PFSK-1 (cell line): ENCODE results near the gene CFAP20DC.

Experiments
- FOXP2 ChIP-seq: optimal IDR thresholded peaks from 2 replicates; pipeline ENCODE3; 2011; ENCODE audit warnings: borderline replicate concordance, control low read depth, inconsistent platforms; ENCODE audit not compliant: insufficient read depth; ENCODE audit errors: extremely low read length, extremely low read depth
- POLR2AphosphoS5 ChIP-seq: IDR thresholded peaks from 2 replicates; pipeline ENCODE4 v1.6.1; 2012; ENCODE audit warnings: low read depth, mild to moderate bottlenecking, control low read depth, low read length, moderate library complexity
- SIN3A ChIP-seq: IDR thresholded peaks from 2 replicates; pipeline ENCODE4 v1.6.1; 2012; ENCODE audit warnings: mild to moderate bottlenecking, low read length, moderate library complexity, borderline replicate concordance; ENCODE audit not compliant: insufficient read depth
- TAF1 ChIP-seq: IDR thresholded peaks from 2 replicates; pipeline ENCODE4 v1.6.1; 2012; ENCODE audit warnings: low read length, control low read depth, borderline replicate concordance; ENCODE audit not compliant: insufficient read depth
- TF ChIP-seq, protein P1 (sequence below), 2 experiments: IDR thresholded peaks; 2 replicates each; pipeline versions ENCODE4 v1.6.1 to v1.8.0; 2011 to 2012; ENCODE audit warnings: low read depth in 2 of 2, low read length in 2 of 2, control low read depth in 1 of 2, inconsistent platforms in 1 of 2, mild to moderate bottlenecking in 1 of 2, moderate library complexity in 1 of 2; ENCODE audit not compliant: insufficient read depth in 1 of 2

CFAP20DC gene

DNA sequence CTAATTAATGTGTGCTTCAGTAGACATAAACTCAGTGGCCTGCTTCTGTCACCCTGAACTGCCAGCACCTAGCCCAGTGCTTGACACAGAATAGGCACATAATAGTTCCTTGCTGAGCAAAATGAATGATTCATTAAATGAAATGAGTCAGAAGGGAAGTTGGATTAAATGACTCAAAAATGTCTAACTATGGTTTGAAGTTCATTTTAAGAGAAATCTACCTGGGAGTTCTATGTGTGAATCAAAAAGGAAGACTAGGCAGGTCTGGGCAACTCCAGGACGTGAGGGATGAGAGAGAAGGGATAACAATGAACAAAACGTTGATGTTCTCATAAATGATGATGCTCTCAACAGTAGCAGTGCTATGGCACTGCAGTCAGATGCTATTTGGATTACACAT, 175.0 kb downstream of the CFAP20DC start:
- TF ChIP-seq, protein P1, sequence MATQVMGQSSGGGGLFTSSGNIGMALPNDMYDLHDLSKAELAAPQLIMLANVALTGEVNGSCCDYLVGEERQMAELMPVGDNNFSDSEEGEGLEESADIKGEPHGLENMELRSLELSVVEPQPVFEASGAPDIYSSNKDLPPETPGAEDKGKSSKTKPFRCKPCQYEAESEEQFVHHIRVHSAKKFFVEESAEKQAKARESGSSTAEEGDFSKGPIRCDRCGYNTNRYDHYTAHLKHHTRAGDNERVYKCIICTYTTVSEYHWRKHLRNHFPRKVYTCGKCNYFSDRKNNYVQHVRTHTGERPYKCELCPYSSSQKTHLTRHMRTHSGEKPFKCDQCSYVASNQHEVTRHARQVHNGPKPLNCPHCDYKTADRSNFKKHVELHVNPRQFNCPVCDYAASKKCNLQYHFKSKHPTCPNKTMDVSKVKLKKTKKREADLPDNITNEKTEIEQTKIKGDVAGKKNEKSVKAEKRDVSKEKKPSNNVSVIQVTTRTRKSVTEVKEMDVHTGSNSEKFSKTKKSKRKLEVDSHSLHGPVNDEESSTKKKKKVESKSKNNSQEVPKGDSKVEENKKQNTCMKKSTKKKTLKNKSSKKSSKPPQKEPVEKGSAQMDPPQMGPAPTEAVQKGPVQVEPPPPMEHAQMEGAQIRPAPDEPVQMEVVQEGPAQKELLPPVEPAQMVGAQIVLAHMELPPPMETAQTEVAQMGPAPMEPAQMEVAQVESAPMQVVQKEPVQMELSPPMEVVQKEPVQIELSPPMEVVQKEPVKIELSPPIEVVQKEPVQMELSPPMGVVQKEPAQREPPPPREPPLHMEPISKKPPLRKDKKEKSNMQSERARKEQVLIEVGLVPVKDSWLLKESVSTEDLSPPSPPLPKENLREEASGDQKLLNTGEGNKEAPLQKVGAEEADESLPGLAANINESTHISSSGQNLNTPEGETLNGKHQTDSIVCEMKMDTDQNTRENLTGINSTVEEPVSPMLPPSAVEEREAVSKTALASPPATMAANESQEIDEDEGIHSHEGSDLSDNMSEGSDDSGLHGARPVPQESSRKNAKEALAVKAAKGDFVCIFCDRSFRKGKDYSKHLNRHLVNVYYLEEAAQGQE (IDR thresholded peaks at IDR 0.05; ENCODE audit: insufficient read depth in 1 of 2, low read depth in 2 of 2, low read length in 2 of 2), result no peak
- no peak for TF ChIP-seq POLR2AphosphoS5
- no peak for TF ChIP-seq TAF1
- no peak for TF ChIP-seq FOXP2

DNA sequence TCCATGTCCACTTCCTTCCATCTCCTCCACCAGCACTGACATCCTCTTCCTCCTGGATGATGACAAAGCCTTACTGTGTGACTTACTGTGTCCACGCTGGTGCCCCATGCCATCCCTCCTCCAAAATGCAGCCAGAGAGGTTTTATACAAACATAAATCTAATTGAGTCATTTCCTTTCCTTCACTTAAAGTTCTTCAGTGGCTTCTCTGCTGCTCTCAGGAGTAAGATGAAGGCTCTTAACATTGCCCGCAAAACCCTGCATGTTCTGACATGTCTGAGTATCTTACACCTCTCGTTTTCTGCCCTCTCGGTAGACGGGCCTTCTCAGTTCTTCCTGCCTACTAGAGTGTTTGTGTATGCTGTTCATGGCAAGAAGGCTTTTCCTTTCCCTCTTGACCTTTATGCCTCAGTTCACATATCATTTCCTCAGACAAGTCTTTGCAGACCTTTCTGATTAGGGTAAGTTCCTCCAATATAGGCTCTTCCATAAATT, 175.5 kb downstream of the CFAP20DC start:
- TF ChIP-seq FOXP2, result no peak
- TF ChIP-seq TAF1, result no peak
- TF ChIP-seq, protein P1 (IDR thresholded peaks at IDR 0.05; ENCODE audit: insufficient read depth in 1 of 2, low read depth in 2 of 2, low read length in 2 of 2), result no peak
- TF ChIP-seq POLR2AphosphoS5, result no peak
- no peak for TF ChIP-seq SIN3A

DNA sequence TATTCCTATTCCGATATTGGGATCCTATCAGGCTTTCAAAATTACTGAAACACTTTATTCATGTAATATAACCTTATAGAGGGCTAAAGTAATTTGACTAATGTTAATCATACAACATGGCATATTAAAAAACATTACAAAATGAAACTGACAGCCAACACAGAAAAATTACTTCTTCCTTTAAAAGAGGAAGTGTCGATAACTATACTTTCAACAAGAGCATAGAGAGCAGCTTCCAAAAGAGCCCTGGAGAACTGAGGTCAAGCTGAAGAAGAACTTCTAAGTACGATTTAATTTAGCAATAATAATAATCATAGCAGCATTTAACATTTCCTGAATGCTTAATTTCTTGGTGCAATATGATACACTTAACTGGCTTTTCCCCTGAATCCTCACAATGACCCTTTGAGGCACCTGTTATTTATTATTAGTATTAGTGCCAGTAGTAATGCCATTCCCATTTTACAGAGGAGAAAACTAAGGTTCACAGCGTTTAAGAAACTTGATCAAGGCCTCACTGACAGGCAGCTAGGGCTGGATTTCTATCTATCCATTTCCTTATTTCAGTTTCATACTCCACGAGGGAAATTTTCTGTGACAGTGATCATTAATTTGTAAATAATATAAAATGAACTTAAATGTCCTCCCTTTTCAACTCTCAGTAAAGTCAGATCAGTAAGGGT, 181.6 kb downstream of the CFAP20DC start:
- no peak for TF ChIP-seq FOXP2
- TF ChIP-seq, protein P1 (IDR thresholded peaks at IDR 0.05; ENCODE audit: insufficient read depth in 1 of 2, low read depth in 2 of 2, low read length in 2 of 2), result no peak
- TF ChIP-seq SIN3A, result no peak
- TF ChIP-seq POLR2AphosphoS5, result no peak
- no peak for TF ChIP-seq TAF1

DNA sequence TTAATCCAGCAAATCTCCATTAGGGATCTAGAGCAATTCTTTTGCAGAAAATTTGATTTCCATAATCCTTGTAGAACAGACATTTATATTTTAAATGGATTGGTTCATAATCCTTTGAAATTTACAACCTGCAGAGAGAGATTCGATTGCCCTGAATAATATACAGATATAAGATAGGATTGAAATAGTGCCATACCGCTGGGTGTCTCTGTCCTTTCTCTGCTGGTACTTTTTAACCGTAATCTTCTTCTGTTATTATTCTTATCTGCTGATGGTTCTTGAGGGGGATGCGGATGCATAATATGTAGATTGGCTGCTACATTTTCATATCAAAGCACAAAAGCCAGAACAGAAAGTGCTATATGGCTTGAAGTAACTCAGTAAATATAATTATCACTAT, 182.2 kb downstream of the CFAP20DC start:
- TF ChIP-seq FOXP2, result no peak
- TF ChIP-seq SIN3A, result no peak
- TF ChIP-seq, protein P1 (IDR thresholded peaks at IDR 0.05; ENCODE audit: insufficient read depth in 1 of 2, low read depth in 2 of 2, low read length in 2 of 2), result no peak
- no peak for TF ChIP-seq TAF1
- no peak for TF ChIP-seq POLR2AphosphoS5
